ENCODE measurements around the gene CADM2. TPM values are rescaled to one million over a fixed set of nuclear protein-coding genes. Genes with fewer than 3 reads are reported as not detected.

CADM2 gene
- total RNA-seq, 1 experiment from 2014 or later = not detected

DNA sequence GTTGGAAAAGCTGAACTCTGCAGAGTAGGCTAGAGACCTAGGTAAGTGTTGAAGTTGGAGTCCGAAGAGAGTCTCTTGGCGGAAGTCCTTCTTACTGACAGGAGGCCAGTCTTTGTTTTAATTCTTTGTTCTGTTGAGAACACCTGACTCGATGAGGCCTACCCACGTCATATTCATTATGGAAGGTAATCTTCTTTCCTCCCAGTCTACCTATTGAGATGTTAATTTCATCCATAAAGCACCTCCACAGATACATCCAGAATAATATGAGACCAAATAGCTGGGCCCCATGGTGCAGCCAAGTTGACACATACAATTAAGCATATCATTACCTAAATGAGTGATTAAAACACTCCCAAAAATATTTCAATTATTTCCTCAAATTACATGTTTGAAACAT lies 515.5 kb downstream of the CADM2 start:
- no peak for DNase-seq
- Mint-ChIP-seq H3K4me1 (ENCODE audit: low read depth, unreplicated experiment) (no peaks in the 10 kb centered on the region), H3K4me3 (ENCODE audit: unreplicated experiment) (no peak overlapping the region), H3K27ac (ENCODE audit: unreplicated experiment) (no peak overlapping the region), H3K36me3 (ENCODE audit: insufficient read depth, unreplicated experiment) (no peaks in the 10 kb centered on the region), H3K9me3 (ENCODE audit: unreplicated experiment) (no peaks in the 10 kb centered on the region), H3K27me3 (ENCODE audit: insufficient read depth, unreplicated experiment) (no peaks in the 10 kb centered on the region)
- intact Hi-C loops (cut with micrococcal nuclease; ENCODE audit: unreplicated experiment) = no loop called here
- Histone ChIP-seq H3K4me1 (no peaks in the 10 kb centered on the region), H3K4me3 (ENCODE audit: low read depth, low read length) (no peak overlapping the region), H3K27me3 (replicated peaks; ENCODE audit: control insufficient read depth, insufficient read depth, low read length) (no peaks in the 10 kb centered on the region), H3K9me3 (no peaks in the 10 kb centered on the region), H3K36me3 (ENCODE audit: control insufficient read depth, insufficient read depth, low read length) (no peaks in the 10 kb centered on the region)
- BruUV-seq (replicated peaks) = no TSS peak
- CTCF ChIA-PET = no interaction called here
- POLR2A ChIA-PET = no interaction called here
- TF ChIP-seq, protein P1, sequence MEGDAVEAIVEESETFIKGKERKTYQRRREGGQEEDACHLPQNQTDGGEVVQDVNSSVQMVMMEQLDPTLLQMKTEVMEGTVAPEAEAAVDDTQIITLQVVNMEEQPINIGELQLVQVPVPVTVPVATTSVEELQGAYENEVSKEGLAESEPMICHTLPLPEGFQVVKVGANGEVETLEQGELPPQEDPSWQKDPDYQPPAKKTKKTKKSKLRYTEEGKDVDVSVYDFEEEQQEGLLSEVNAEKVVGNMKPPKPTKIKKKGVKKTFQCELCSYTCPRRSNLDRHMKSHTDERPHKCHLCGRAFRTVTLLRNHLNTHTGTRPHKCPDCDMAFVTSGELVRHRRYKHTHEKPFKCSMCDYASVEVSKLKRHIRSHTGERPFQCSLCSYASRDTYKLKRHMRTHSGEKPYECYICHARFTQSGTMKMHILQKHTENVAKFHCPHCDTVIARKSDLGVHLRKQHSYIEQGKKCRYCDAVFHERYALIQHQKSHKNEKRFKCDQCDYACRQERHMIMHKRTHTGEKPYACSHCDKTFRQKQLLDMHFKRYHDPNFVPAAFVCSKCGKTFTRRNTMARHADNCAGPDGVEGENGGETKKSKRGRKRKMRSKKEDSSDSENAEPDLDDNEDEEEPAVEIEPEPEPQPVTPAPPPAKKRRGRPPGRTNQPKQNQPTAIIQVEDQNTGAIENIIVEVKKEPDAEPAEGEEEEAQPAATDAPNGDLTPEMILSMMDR (IDR thresholded peaks at IDR 0.05; ENCODE audit: insufficient read depth in 1 of 2, low read depth in 1 of 2, low read length in 1 of 2, severe bottlenecking in 1 of 2, unreplicated experiment in 1 of 2) = no peak

- Mint-ChIP-seq H3K27me3 (ENCODE audit: insufficient read depth, unreplicated experiment) (no peaks in the 10 kb centered on the region), H3K9me3 (ENCODE audit: unreplicated experiment) (no peaks in the 10 kb centered on the region), H3K4me3 (ENCODE audit: unreplicated experiment) (no peak overlapping the region), H3K4me1 (ENCODE audit: low read depth, unreplicated experiment) (no peaks in the 10 kb centered on the region), H3K36me3 (ENCODE audit: insufficient read depth, unreplicated experiment) (no peaks in the 10 kb centered on the region), H3K27ac (ENCODE audit: unreplicated experiment) (no peak overlapping the region)
- no peaks in the 10 kb centered on the region for H3K4me1 ChIP-seq
- TF ChIP-seq, protein P1 (IDR thresholded peaks at IDR 0.05; ENCODE audit: insufficient read depth in 1 of 2, low read depth in 1 of 2, low read length in 1 of 2, severe bottlenecking in 1 of 2, unreplicated experiment in 1 of 2) = no peak
- POLR2A ChIA-PET = no interaction called here
- DNase-seq = no peak
- H3K36me3 ChIP-seq (ENCODE audit: control insufficient read depth, insufficient read depth, low read length) = no peaks in the 10 kb centered on the region
- CTCF ChIA-PET = no interaction called here
- BruUV-seq (replicated peaks) = no TSS peak
- H3K27me3 ChIP-seq (replicated peaks; ENCODE audit: control insufficient read depth, insufficient read depth, low read length) = no peaks in the 10 kb centered on the region
- H3K9me3 ChIP-seq = no peaks in the 10 kb centered on the region
- intact Hi-C loops (cut with micrococcal nuclease; ENCODE audit: unreplicated experiment) = no loop called here
- no peak overlapping the region for H3K4me3 ChIP-seq (ENCODE audit: low read depth, low read length)
Observed at GRCh38 chr3:85475346-85475745, 516.6 kb downstream of the CADM2 start.

DNA sequence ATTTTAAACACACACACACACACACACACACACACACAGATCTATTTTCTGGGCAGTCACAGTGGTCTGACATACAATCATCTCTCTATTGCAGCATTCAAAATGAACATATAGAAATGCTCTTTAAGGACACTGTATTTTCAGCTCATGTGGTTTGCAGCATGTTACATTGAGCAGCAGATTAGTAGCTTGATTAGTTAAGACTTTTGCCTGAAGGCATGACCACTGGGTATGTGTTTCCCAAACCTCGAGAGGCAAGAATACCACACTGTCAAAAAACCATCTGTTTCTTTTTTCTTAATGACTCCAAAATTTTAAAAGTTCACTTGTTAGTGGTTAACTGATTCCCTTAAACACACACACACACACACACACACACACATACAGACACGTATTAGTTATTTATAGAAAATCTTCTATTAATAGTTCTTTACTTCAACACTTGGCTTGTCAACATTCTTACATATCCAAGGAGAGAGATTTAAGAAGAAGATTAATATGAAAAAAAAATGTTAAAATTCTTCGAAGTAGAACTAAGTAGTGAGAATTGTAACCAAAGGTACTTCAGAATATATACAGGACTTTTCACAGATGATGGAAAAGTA lies 518.2 kb downstream of the CADM2 start:
- DNase-seq = no peak
- Mint-ChIP-seq H3K4me1 (ENCODE audit: low read depth, unreplicated experiment) (no peaks in the 10 kb centered on the region), H3K36me3 (ENCODE audit: insufficient read depth, unreplicated experiment) (no peaks in the 10 kb centered on the region), H3K9me3 (ENCODE audit: unreplicated experiment) (no peaks in the 10 kb centered on the region), H3K4me3 (ENCODE audit: unreplicated experiment) (no peak overlapping the region), H3K27me3 (ENCODE audit: insufficient read depth, unreplicated experiment) (no peaks in the 10 kb centered on the region), H3K27ac (ENCODE audit: unreplicated experiment) (no peak overlapping the region)
- POLR2A ChIA-PET = no interaction called here
- intact Hi-C loops (cut with micrococcal nuclease; ENCODE audit: unreplicated experiment) = no loop called here
- no peaks in the 10 kb centered on the region for H3K27me3 ChIP-seq (replicated peaks; ENCODE audit: control insufficient read depth, insufficient read depth, low read length)
- H3K9me3 ChIP-seq = no peaks in the 10 kb centered on the region
- no peaks in the 10 kb centered on the region for H3K4me1 ChIP-seq
- TF ChIP-seq, protein P1 (IDR thresholded peaks at IDR 0.05; ENCODE audit: insufficient read depth in 1 of 2, low read depth in 1 of 2, low read length in 1 of 2, severe bottlenecking in 1 of 2, unreplicated experiment in 1 of 2) = no peak
- no TSS peak for BruUV-seq (replicated peaks)
- H3K36me3 ChIP-seq (ENCODE audit: control insufficient read depth, insufficient read depth, low read length) = no peaks in the 10 kb centered on the region
- CTCF ChIA-PET = no interaction called here
- no peak overlapping the region for H3K4me3 ChIP-seq (ENCODE audit: low read depth, low read length)

Measured in Caco-2 (cell line).